Measurements from ENCODE around the gene TMEM41A. TPM values are rescaled to one million over a fixed set of nuclear protein-coding genes. Genes with fewer than 3 reads are reported as not detected.
"Not testable (repeated sequence)": the region's sequence is repeated elsewhere in the genome, so short reads cannot be mapped to it uniquely, and the experiment has no call there.

TMEM41A gene
- total and polyA plus RNA-seq, 9 donors: 13.6 to 19.4 (median 15.9) TPM

DNA sequence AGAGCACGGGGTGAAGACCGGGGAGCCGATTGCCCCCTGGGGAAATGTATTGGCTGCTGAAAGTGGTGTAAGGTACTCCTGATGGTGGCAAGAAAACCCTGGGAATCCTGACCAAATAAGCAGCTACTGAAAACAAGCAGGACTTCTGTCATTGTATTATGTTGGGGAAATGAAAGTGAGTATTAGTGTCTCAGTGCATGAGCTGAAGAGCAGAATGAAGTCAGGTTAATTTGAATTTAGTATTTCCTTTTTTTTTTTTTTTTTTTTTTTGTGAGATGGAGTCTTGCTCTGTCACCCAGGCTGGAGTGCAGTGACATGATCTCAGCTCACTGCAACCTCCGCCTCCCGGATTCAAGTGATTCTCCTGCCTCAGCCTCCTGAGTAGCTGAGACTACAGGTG lies 32.7 kb downstream of the TMEM41A start:
- H3K27me3 ChIP-seq (ENCODE audit: control insufficient read depth, insufficient read depth, low read length); H3K4me1 ChIP-seq (ENCODE audit: control insufficient read depth, insufficient read depth, low read length); DNase-seq; H3K27ac ChIP-seq (ENCODE audit: low read length); H3K4me3 ChIP-seq (ENCODE audit: low read length); H3K9me3 ChIP-seq (replicated peaks; ENCODE audit: control insufficient read depth, low read depth, low read length): not testable (repeated sequence)
- peaks cover 36% of the 10 kb centered on the region for H3K36me3 ChIP-seq (ENCODE audit: control insufficient read depth, insufficient read depth, low read length)
- 70% methylated on average over 3 of the region's 5 CpGs for WGBS (ENCODE audit: insufficient coverage)

- H3K4me3 ChIP-seq (ENCODE audit: low read length): no peak overlapping the region
- no peak for DNase-seq
- H3K27ac ChIP-seq (ENCODE audit: low read length): no peak overlapping the region
- H3K9me3 ChIP-seq (replicated peaks; ENCODE audit: control insufficient read depth, low read depth, low read length): no peaks in the 10 kb centered on the region
- peaks cover 36% of the 10 kb centered on the region for H3K36me3 ChIP-seq (ENCODE audit: control insufficient read depth, insufficient read depth, low read length)
- WGBS (ENCODE audit: insufficient coverage): 86% methylated on average over 4 of the region's 9 CpGs
- H3K27me3 ChIP-seq (ENCODE audit: control insufficient read depth, insufficient read depth, low read length): no peaks in the 10 kb centered on the region
- H3K4me1 ChIP-seq (ENCODE audit: control insufficient read depth, insufficient read depth, low read length): no peaks in the 10 kb centered on the region
These were observed 33.4 kb downstream of the TMEM41A start for GRCh38 chr3:185465471-185465870.

DNA sequence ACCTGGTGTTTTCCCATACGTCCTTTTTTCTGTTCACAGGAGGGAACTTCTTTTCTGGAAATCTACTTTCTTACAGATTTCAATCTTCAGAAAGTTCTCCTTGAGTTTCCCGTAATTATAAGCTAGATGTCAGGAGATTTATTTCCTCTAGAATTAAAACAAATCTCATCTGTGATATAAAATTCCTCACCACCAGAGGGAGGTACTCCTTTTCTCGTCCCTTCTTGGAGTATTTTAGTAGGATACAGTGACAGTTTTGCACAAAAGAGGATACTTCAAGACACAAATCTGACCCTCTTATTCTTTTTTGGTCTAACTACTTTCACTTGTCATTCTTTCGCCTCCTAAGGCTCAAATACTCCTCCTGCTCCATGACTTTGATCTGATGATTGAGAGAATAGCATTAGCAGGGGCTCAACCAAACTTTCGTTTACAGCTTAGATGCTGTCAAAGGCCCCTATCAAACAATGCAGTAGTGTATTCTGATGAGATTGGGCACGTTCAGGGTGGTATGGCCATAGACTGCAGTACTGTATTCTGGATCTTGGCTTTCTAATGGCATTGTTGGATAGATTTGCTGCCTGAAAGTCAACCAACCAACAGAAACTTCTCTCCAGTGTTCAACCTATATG lies 38.0 kb downstream of the TMEM41A start:
- no peaks in the 10 kb centered on the region for H3K9me3 ChIP-seq (replicated peaks; ENCODE audit: control insufficient read depth, low read depth, low read length)
- no peaks in the 10 kb centered on the region for H3K27me3 ChIP-seq (ENCODE audit: control insufficient read depth, insufficient read depth, low read length)
- H3K4me3 ChIP-seq (ENCODE audit: low read length): no peak overlapping the region
- H3K36me3 ChIP-seq (ENCODE audit: control insufficient read depth, insufficient read depth, low read length): peaks cover 18% of the 10 kb centered on the region
- no peak for DNase-seq
- no peaks in the 10 kb centered on the region for H3K4me1 ChIP-seq (ENCODE audit: control insufficient read depth, insufficient read depth, low read length)
- no peak overlapping the region for H3K27ac ChIP-seq (ENCODE audit: low read length)
- 73% methylated on average over 2 of the region's 6 CpGs for WGBS (ENCODE audit: insufficient coverage)

- H3K27ac ChIP-seq (ENCODE audit: low read length): no peak overlapping the region
- peaks cover 13% of the 10 kb centered on the region for H3K36me3 ChIP-seq (ENCODE audit: control insufficient read depth, insufficient read depth, low read length)
- no peak overlapping the region for H3K4me3 ChIP-seq (ENCODE audit: low read length)
- DNase-seq: no peak
- no peaks in the 10 kb centered on the region for H3K4me1 ChIP-seq (ENCODE audit: control insufficient read depth, insufficient read depth, low read length)
- H3K27me3 ChIP-seq (ENCODE audit: control insufficient read depth, insufficient read depth, low read length): no peaks in the 10 kb centered on the region
- WGBS (ENCODE audit: insufficient coverage): 83% methylated on average over 2 of the region's 5 CpGs
- H3K9me3 ChIP-seq (replicated peaks; ENCODE audit: control insufficient read depth, low read depth, low read length): no peaks in the 10 kb centered on the region
These were observed 38.5 kb downstream of the TMEM41A start for GRCh38 chr3:185460309-185460708.

- Histone ChIP-seq H3K27ac (ENCODE audit: low read length) (no peak overlapping the region), H3K9me3 (replicated peaks; ENCODE audit: control insufficient read depth, low read depth, low read length) (no peaks in the 10 kb centered on the region), H3K4me1 (ENCODE audit: control insufficient read depth, insufficient read depth, low read length) (no peaks in the 10 kb centered on the region), H3K27me3 (ENCODE audit: control insufficient read depth, insufficient read depth, low read length) (no peaks in the 10 kb centered on the region), H3K36me3 (ENCODE audit: control insufficient read depth, insufficient read depth, low read length) (peaks cover 5% of the 10 kb centered on the region), H3K4me3 (ENCODE audit: low read length) (no peak overlapping the region)
- DNase-seq: no peak
- WGBS (ENCODE audit: insufficient coverage): 90% methylated on average over 2 of the region's 2 CpGs
These were observed 41.5 kb downstream of the TMEM41A start for GRCh38 chr3:185457376-185457775.

DNA sequence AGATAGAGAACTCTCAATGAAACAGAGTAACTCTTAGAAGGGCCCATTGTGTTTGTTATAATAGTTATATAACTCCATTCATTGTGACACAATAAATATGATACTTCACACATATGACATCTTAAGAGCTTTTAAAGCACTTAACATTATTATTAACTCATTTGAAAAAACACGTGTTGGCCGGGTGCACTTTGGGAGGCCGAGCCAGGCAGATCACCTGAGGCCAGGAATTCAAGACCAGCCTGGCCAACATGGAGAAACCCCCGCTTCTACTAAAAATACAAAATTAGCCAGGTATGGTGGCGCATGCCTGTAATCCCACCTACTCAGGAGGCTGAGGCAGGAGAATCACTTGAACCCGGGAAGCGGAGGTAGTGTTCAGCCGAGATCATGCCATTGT lies 47.4 kb downstream of the TMEM41A start:
- H3K9me3 ChIP-seq (replicated peaks; ENCODE audit: control insufficient read depth, low read depth, low read length); H3K27ac ChIP-seq (ENCODE audit: low read length); H3K4me1 ChIP-seq (ENCODE audit: control insufficient read depth, insufficient read depth, low read length); H3K4me3 ChIP-seq (ENCODE audit: low read length); H3K36me3 ChIP-seq (ENCODE audit: control insufficient read depth, insufficient read depth, low read length); H3K27me3 ChIP-seq (ENCODE audit: control insufficient read depth, insufficient read depth, low read length); DNase-seq: not testable (repeated sequence)
- 100% methylated on average over 2 of the region's 8 CpGs for WGBS (ENCODE audit: insufficient coverage)

DNA sequence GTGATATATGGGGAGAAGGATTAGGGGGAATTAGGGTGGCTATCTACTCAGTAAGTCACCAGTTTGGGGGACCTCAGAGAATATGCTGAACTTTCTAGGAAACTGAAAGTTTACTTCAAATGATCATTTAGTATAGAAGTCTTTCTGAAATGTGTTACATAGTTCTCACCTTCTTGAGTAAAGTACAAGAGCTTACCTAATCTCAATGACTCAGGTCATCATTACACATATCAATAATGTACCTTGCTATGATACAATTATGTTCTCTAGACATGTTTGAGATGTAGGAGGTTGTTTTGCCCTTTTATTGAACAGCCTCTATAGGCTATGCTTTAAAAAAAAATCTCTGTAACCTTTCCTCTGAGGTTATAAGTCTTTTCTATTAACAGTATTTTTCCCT lies 50.7 kb downstream of the TMEM41A start:
- Histone ChIP-seq H3K36me3 (ENCODE audit: control insufficient read depth, insufficient read depth, low read length) (peaks cover 7% of the 10 kb centered on the region), H3K27me3 (ENCODE audit: control insufficient read depth, insufficient read depth, low read length) (no peaks in the 10 kb centered on the region), H3K4me1 (ENCODE audit: control insufficient read depth, insufficient read depth, low read length) (no peaks in the 10 kb centered on the region), H3K4me3 (ENCODE audit: low read length) (no peak overlapping the region), H3K9me3 (replicated peaks; ENCODE audit: control insufficient read depth, low read depth, low read length) (no peaks in the 10 kb centered on the region), H3K27ac (ENCODE audit: low read length) (no peak overlapping the region)
- DNase-seq: no peak

DNA sequence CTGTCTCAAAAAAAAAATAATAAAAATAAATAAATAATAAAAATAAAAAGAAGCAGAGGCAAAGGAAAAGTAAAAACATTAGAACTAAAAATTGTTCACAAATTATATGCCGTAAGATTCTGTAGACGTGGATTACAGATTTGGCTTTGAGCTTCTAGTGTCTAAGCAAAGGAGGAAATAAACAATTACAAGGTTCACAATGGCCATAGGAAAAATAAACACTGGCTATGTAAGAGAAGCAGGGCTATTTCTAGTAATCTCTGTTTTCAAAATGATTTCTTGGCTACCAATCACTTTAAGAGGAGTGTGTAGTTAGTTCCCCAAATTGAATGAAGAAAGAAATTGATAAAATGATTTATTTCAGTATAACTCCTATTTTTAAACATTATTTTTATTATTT lies 54.5 kb downstream of the TMEM41A start:
- H3K27ac ChIP-seq (ENCODE audit: low read length): no peak overlapping the region
- H3K4me3 ChIP-seq (ENCODE audit: low read length): no peak overlapping the region
- no peaks in the 10 kb centered on the region for H3K4me1 ChIP-seq (ENCODE audit: control insufficient read depth, insufficient read depth, low read length)
- no peak for DNase-seq
- no peaks in the 10 kb centered on the region for H3K27me3 ChIP-seq (ENCODE audit: control insufficient read depth, insufficient read depth, low read length)
- H3K36me3 ChIP-seq (ENCODE audit: control insufficient read depth, insufficient read depth, low read length): no peaks in the 10 kb centered on the region
- no peaks in the 10 kb centered on the region for H3K9me3 ChIP-seq (replicated peaks; ENCODE audit: control insufficient read depth, low read depth, low read length)
- WGBS (ENCODE audit: insufficient coverage): 90% methylated on average over 2 of the region's 2 CpGs

GRCh38 chr3:185442031-185442430 lies 56.8 kb downstream of the TMEM41A start:
- H3K4me3 ChIP-seq (ENCODE audit: low read length): no peak overlapping the region
- DNase-seq: no peak
- no CpG with 5 or more reads among the region's 6 CpGs for WGBS (ENCODE audit: insufficient coverage)
- H3K27ac ChIP-seq (ENCODE audit: low read length): no peak overlapping the region
- H3K36me3 ChIP-seq (ENCODE audit: control insufficient read depth, insufficient read depth, low read length): no peaks in the 10 kb centered on the region
- no peaks in the 10 kb centered on the region for H3K9me3 ChIP-seq (replicated peaks; ENCODE audit: control insufficient read depth, low read depth, low read length)
- no peaks in the 10 kb centered on the region for H3K27me3 ChIP-seq (ENCODE audit: control insufficient read depth, insufficient read depth, low read length)
- H3K4me1 ChIP-seq (ENCODE audit: control insufficient read depth, insufficient read depth, low read length): no peaks in the 10 kb centered on the region

- H3K36me3 ChIP-seq (ENCODE audit: control insufficient read depth, insufficient read depth, low read length): no peaks in the 10 kb centered on the region
- no peaks in the 10 kb centered on the region for H3K9me3 ChIP-seq (replicated peaks; ENCODE audit: control insufficient read depth, low read depth, low read length)
- no peak overlapping the region for H3K27ac ChIP-seq (ENCODE audit: low read length)
- DNase-seq: no peak
- no peaks in the 10 kb centered on the region for H3K4me1 ChIP-seq (ENCODE audit: control insufficient read depth, insufficient read depth, low read length)
- no CpG with 5 or more reads among the region's 7 CpGs for WGBS (ENCODE audit: insufficient coverage)
- H3K4me3 ChIP-seq (ENCODE audit: low read length): no peak overlapping the region
- no peaks in the 10 kb centered on the region for H3K27me3 ChIP-seq (ENCODE audit: control insufficient read depth, insufficient read depth, low read length)
These were observed 58.9 kb downstream of the TMEM41A start for GRCh38 chr3:185439745-185440466.

Data from muscle of leg (tissue), 11 donors.